ENCODE results near the gene C1QTNF2. TPM values are rescaled to one million over a fixed set of nuclear protein-coding genes. Genes with fewer than 3 reads are reported as not detected.

The C1QTNF2 gene
- total and polyA plus RNA-seq, 2 of the 13 experiments (the other 11 are each of a cell fraction or from before 2014, with no cell fraction given): not detected

DNA sequence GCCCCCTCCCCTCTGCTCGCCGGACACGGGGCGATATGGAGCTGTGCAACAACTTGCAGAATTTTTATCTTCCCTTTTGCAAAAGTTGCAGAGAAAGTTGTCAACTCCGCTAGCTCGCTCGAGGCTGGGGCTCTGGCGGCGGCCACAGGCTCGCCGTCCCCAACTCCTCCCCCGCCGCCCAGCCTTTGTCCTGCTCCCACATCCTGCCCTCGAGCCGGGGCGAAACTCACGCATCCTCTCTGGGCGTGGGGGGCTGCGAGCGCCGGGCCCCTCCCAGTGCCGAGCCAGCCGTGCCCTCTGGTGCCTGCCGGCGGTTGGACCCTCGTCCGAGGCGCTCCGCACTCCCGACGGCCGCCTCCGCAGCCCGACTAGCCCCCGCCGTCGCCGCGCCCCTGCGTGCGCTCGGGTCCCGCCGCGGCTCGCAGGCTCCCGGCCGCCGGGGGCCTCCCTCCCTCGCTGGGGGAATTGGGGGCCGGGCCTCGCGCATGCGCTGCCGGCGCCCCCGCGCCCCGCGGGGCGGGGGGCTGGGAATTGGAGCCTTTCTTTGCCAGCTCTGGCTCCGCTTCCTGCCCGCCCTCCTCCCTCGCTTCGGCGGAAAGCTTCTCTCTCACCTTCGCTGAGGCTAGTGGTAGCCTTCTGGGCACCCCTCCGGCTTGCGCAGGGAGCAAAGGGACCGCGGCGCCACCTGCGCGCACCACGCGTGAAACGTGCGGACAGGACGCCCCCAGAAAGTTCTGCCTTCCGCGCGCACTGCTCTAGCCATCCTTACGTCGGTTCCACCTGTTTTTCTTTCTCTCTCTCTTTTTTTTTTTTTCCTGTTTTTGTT is 58.1 kb downstream of the C1QTNF2 start, which contains the start of gene CCNJL (continued):
- no peak for TF ChIP-seq TMF1 (CRISPR knock-in tag; IDR thresholded peaks at IDR 0.05; ENCODE audit: low read depth)
- peak; percentile 21 for TF ChIP-seq ASH2L (IDR thresholded peaks at IDR 0.05; ENCODE audit: insufficient read length, low read depth, low read length)
- 0 out of 2 replicates have a peak, but pooled peaks have one; percentile 45 for TF ChIP-seq ZNF607 (CRISPR knock-in tag; IDR thresholded peaks at IDR 0.05; ENCODE audit: borderline replicate concordance)
- TF ChIP-seq, protein P1, sequence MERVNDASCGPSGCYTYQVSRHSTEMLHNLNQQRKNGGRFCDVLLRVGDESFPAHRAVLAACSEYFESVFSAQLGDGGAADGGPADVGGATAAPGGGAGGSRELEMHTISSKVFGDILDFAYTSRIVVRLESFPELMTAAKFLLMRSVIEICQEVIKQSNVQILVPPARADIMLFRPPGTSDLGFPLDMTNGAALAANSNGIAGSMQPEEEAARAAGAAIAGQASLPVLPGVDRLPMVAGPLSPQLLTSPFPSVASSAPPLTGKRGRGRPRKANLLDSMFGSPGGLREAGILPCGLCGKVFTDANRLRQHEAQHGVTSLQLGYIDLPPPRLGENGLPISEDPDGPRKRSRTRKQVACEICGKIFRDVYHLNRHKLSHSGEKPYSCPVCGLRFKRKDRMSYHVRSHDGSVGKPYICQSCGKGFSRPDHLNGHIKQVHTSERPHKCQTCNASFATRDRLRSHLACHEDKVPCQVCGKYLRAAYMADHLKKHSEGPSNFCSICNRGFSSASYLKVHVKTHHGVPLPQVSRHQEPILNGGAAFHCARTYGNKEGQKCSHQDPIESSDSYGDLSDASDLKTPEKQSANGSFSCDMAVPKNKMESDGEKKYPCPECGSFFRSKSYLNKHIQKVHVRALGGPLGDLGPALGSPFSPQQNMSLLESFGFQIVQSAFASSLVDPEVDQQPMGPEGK (CRISPR knock-in tag; IDR thresholded peaks at IDR 0.05): peak; percentile 65
- TF ChIP-seq TCF7L2 (IDR thresholded peaks at IDR 0.05; ENCODE audit: low read depth, low read length): no peak
- peak; percentile 97 for TF ChIP-seq ZNF777 (CRISPR knock-in tag; IDR thresholded peaks at IDR 0.05)
- peak; percentile 27; the same call in 1 of the 2 replicates for TF ChIP-seq ZMYM4 (CRISPR knock-in tag; IDR thresholded peaks at IDR 0.05)
- TF ChIP-seq ZNF460 (CRISPR knock-in tag; IDR thresholded peaks at IDR 0.05; ENCODE audit: borderline replicate concordance): no peak
- TF ChIP-seq, protein P2, sequence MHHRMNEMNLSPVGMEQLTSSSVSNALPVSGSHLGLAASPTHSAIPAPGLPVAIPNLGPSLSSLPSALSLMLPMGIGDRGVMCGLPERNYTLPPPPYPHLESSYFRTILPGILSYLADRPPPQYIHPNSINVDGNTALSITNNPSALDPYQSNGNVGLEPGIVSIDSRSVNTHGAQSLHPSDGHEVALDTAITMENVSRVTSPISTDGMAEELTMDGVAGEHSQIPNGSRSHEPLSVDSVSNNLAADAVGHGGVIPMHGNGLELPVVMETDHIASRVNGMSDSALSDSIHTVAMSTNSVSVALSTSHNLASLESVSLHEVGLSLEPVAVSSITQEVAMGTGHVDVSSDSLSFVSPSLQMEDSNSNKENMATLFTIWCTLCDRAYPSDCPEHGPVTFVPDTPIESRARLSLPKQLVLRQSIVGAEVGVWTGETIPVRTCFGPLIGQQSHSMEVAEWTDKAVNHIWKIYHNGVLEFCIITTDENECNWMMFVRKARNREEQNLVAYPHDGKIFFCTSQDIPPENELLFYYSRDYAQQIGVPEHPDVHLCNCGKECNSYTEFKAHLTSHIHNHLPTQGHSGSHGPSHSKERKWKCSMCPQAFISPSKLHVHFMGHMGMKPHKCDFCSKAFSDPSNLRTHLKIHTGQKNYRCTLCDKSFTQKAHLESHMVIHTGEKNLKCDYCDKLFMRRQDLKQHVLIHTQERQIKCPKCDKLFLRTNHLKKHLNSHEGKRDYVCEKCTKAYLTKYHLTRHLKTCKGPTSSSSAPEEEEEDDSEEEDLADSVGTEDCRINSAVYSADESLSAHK (CRISPR knock-in tag; IDR thresholded peaks at IDR 0.05; ENCODE audit: borderline replicate concordance): no peak
- TF ChIP-seq GATAD2A (CRISPR knock-in tag; IDR thresholded peaks at IDR 0.05): peak; percentile 42; the same call in 1 of the 2 replicates
- peak; percentile 45; the same call in 1 of the 2 replicates for TF ChIP-seq SAP130 (CRISPR knock-in tag; IDR thresholded peaks at IDR 0.05; ENCODE audit: low read depth)
- TF ChIP-seq, protein P3, sequence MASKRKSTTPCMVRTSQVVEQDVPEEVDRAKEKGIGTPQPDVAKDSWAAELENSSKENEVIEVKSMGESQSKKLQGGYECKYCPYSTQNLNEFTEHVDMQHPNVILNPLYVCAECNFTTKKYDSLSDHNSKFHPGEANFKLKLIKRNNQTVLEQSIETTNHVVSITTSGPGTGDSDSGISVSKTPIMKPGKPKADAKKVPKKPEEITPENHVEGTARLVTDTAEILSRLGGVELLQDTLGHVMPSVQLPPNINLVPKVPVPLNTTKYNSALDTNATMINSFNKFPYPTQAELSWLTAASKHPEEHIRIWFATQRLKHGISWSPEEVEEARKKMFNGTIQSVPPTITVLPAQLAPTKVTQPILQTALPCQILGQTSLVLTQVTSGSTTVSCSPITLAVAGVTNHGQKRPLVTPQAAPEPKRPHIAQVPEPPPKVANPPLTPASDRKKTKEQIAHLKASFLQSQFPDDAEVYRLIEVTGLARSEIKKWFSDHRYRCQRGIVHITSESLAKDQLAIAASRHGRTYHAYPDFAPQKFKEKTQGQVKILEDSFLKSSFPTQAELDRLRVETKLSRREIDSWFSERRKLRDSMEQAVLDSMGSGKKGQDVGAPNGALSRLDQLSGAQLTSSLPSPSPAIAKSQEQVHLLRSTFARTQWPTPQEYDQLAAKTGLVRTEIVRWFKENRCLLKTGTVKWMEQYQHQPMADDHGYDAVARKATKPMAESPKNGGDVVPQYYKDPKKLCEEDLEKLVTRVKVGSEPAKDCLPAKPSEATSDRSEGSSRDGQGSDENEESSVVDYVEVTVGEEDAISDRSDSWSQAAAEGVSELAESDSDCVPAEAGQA (IDR thresholded peaks at IDR 0.05; ENCODE audit: low read depth): no peak
- TF ChIP-seq, protein P3 (CRISPR knock-in tag; IDR thresholded peaks at IDR 0.05; ENCODE audit: borderline replicate concordance): no peak
- TF ChIP-seq ZSCAN21 (CRISPR knock-in tag; IDR thresholded peaks at IDR 0.05; ENCODE audit: borderline replicate concordance): peak; percentile 70; the same call in 1 of the 2 replicates
- peak; percentile 33 for TF ChIP-seq RBM39 (IDR thresholded peaks at IDR 0.05; ENCODE audit: low read depth, low read length, poor library complexity, severe bottlenecking)
- TF ChIP-seq ZSCAN31 (CRISPR knock-in tag; IDR thresholded peaks at IDR 0.05; ENCODE audit: low read depth): peak; percentile 60; the same call in 1 of the 2 replicates
- no peak for TF ChIP-seq FOXM1 (CRISPR knock-in tag; IDR thresholded peaks at IDR 0.05)
